Activated CD8-positive, alpha-beta T cell treated with anti-CD3 and anti-CD28 coated beads for 36 hours (primary cell): ENCODE data around the gene RGS17. TPM values are rescaled to one million over a fixed set of nuclear protein-coding genes. Genes with fewer than 3 reads are reported as not detected.

Experiments
- ATAC-seq: fragments of 200-7000 bp; cut with Tn5 transposase; one replicate; pipeline ENCODE4 v1.10.0; 2021; ENCODE audit warnings: mild to moderate bottlenecking, moderate library complexity
- CTCF ChIA-PET: fragments of 350-600 bp; sonication (Branson Sonifier 250); formaldehyde crosslinking; loops from one replicate; lab custom pipeline; 2021; ENCODE audit warnings: antibody characterized with exemption; lab: Charles Lee
- POLR2A ChIA-PET: fragments of 350-600 bp; sonication (Branson Sonifier 250); formaldehyde crosslinking; loops from one replicate; lab custom pipeline; 2021; ENCODE audit warnings: antibody characterized with exemption; lab: Charles Lee
- DNase-seq: peaks from one replicate; pipeline ENCODE4 v3.0.0-alpha.2; 2020
- H3K27ac Mint-ChIP-seq: one replicate; pipeline ENCODE4 v1.8.0; 2021; ENCODE audit warnings: mild to moderate bottlenecking, mixed read lengths
- H3K27me3 Mint-ChIP-seq: one replicate; pipeline ENCODE4 v1.8.0; 2021; ENCODE audit warnings: mixed read lengths
- H3K36me3 Mint-ChIP-seq: one replicate; pipeline ENCODE4 v1.8.0; 2021; ENCODE audit warnings: low read depth, mixed read lengths
- H3K4me1 Mint-ChIP-seq: one replicate; pipeline ENCODE4 v1.8.0; 2021; ENCODE audit warnings: low read depth, mixed read lengths
- H3K4me3 Mint-ChIP-seq: one replicate; pipeline ENCODE4 v1.8.0; 2021; ENCODE audit warnings: mild to moderate bottlenecking, moderate library complexity, mixed read lengths
- H3K9me3 Mint-ChIP-seq: one replicate; pipeline ENCODE4 v1.8.0; 2021; ENCODE audit warnings: mixed read lengths
- CTCF ChIP-seq: fragments of 200-600 bp; IDR thresholded peaks from one replicate; pipeline ENCODE4 v1.8.0; 2022; ENCODE audit warnings: antibody characterized with exemption, mild to moderate bottlenecking
- intact Hi-C: fragments of 100-400 bp; cut with micrococcal nuclease; formaldehyde crosslinking; loops from one replicate; pipeline ENCODE4 v1.10.0; 2022
- total RNA-seq, 2 experiments: library from RNA; stranded (reverse); gene quantifications; one replicate each; pipeline ENCODE4 v1.2.3, GENCODE V29; 2021

The RGS17 gene
- total RNA-seq, 2 experiments from 2014 or later, result not detected

- no peak for DNase-seq
- POLR2A ChIA-PET, result no interaction called here
- ATAC-seq, result no peak
- Mint-ChIP-seq H3K4me1 (no peaks in the 10 kb centered on the region), H3K27me3 (no peaks in the 10 kb centered on the region), H3K9me3 (no peaks in the 10 kb centered on the region), H3K36me3 (no peaks in the 10 kb centered on the region), H3K4me3 (no peak overlapping the region), H3K27ac (no peak overlapping the region)
- no peak for TF ChIP-seq CTCF
- CTCF ChIA-PET, result no interaction called here
- intact Hi-C loops, result no loop called here
These were observed 36.2 kb upstream of the RGS17 start for GRCh38 chr6:153167061-153167891.

GRCh38 chr6:153162646-153163045, 31.6 kb upstream of the RGS17 start:
- no peak overlapping the region for H3K27ac Mint-ChIP-seq
- DNase-seq, result no peak
- intact Hi-C loops, result no loop called here

GRCh38 chr6:153162172-153162571, 31.1 kb upstream of the RGS17 start:
- Mint-ChIP-seq H3K36me3 (no peaks in the 10 kb centered on the region), H3K4me1 (no peaks in the 10 kb centered on the region), H3K27ac (no peak overlapping the region), H3K4me3 (no peak overlapping the region), H3K27me3 (peaks cover 3% of the 10 kb centered on the region), H3K9me3 (no peaks in the 10 kb centered on the region)
- POLR2A ChIA-PET, result no interaction called here
- intact Hi-C loops, result no loop called here
- CTCF ChIA-PET, result no interaction called here
- ATAC-seq, result no peak
- DNase-seq, result no peak
- no peak for TF ChIP-seq CTCF

More at GRCh38 chr6:153162646-153163045, 31.6 kb upstream of the RGS17 start:
- H3K4me3 Mint-ChIP-seq, result no peak overlapping the region
- H3K27me3 Mint-ChIP-seq, result peaks cover 3% of the 10 kb centered on the region
- H3K9me3 Mint-ChIP-seq, result no peaks in the 10 kb centered on the region
- no peak for TF ChIP-seq CTCF
- no peaks in the 10 kb centered on the region for H3K4me1 Mint-ChIP-seq
- H3K36me3 Mint-ChIP-seq, result no peaks in the 10 kb centered on the region
- CTCF ChIA-PET, result no interaction called here
- ATAC-seq, result no peak
- POLR2A ChIA-PET, result no interaction called here

GRCh38 chr6:153160221-153160620, 29.1 kb upstream of the RGS17 start:
- H3K4me1 Mint-ChIP-seq, result no peaks in the 10 kb centered on the region
- H3K9me3 Mint-ChIP-seq, result no peaks in the 10 kb centered on the region
- H3K4me3 Mint-ChIP-seq, result no peak overlapping the region
- no peak for ATAC-seq
- no peak for TF ChIP-seq CTCF
- H3K27ac Mint-ChIP-seq, result no peak overlapping the region
- no peak for DNase-seq
- intact Hi-C loops, result no loop called here
- peaks cover 3% of the 10 kb centered on the region for H3K27me3 Mint-ChIP-seq
- ChIA-PET POLR2A (no interaction called here), CTCF (no interaction called here)
- no peaks in the 10 kb centered on the region for H3K36me3 Mint-ChIP-seq

- Mint-ChIP-seq H3K27ac (no peak overlapping the region), H3K4me3 (no peak overlapping the region)
These were observed 19.8 kb upstream of the RGS17 start for GRCh38 chr6:153150752-153151440.

More at GRCh38 chr6:153150752-153151440, 19.8 kb upstream of the RGS17 start:
- Mint-ChIP-seq H3K36me3 (no peaks in the 10 kb centered on the region), H3K9me3 (peaks cover 2% of the 10 kb centered on the region), H3K4me1 (no peaks in the 10 kb centered on the region), H3K27me3 (peaks cover 3% of the 10 kb centered on the region)
- ChIA-PET POLR2A (no interaction called here), CTCF (no interaction called here)
- TF ChIP-seq CTCF, result no peak
- ATAC-seq, result no peak
- DNase-seq, result no peak
- intact Hi-C loops, result no loop called here
